Mesenchymal stem cell (in vitro differentiated cells and primary cell): ENCODE results near the gene CIRBP.

ENCODE experiments used
- DNase-seq: peaks from one replicate; pipeline ENCODE4 v3.0.0-alpha.2; 2013
- H2AFZ ChIP-seq: one replicate; pipeline ENCODE4 v1.6.1; 2013; ENCODE audit warnings: low read depth, mild to moderate bottlenecking, control low read depth, inconsistent platforms, low read length, moderate library complexity
- H2AK5ac ChIP-seq: 2 replicates; pipeline ENCODE4 v1.6.1; 2013; ENCODE audit warnings: low read length, moderate library complexity, mild to moderate bottlenecking, inconsistent platforms; ENCODE audit not compliant: severe bottlenecking
- H2BK120ac ChIP-seq: one replicate; pipeline ENCODE4 v1.6.1; 2013; ENCODE audit warnings: low read depth, mild to moderate bottlenecking, inconsistent platforms, low read length, moderate library complexity
- H2BK12ac ChIP-seq, 2 experiments: one replicate each; pipeline ENCODE4 v1.6.1; 2013; ENCODE audit warnings: inconsistent platforms in 2 of 2, low read length in 2 of 2, mild to moderate bottlenecking in 2 of 2, moderate library complexity in 2 of 2, control low read depth in 1 of 2
- H2BK15ac ChIP-seq: one replicate; pipeline ENCODE4 v1.6.1; 2013; ENCODE audit warnings: mild to moderate bottlenecking, low read depth, inconsistent platforms; ENCODE audit not compliant: poor library complexity, severe bottlenecking
- H2BK5ac ChIP-seq: 2 replicates; pipeline ENCODE4 v1.6.1; 2013; ENCODE audit warnings: low read depth, mild to moderate bottlenecking, low read length, control low read depth, inconsistent platforms; ENCODE audit not compliant: poor library complexity, severe bottlenecking
- H3K14ac ChIP-seq, 2 experiments: one replicate each; pipeline ENCODE4 v1.6.1; 2013; ENCODE audit warnings: inconsistent platforms in 2 of 2, low read length in 2 of 2, control low read depth in 1 of 2, mild to moderate bottlenecking in 1 of 2, moderate library complexity in 1 of 2
- H3K18ac ChIP-seq, 2 experiments: one replicate each; pipeline ENCODE4 v1.6.1; 2013; ENCODE audit warnings: inconsistent platforms in 2 of 2, low read length in 2 of 2, control low read depth in 1 of 2, low read depth in 1 of 2, mild to moderate bottlenecking in 1 of 2
- H3K23ac ChIP-seq, 2 experiments: one replicate each; pipeline ENCODE4 v1.6.1; 2013; ENCODE audit warnings: inconsistent platforms in 2 of 2, low read length in 2 of 2, mild to moderate bottlenecking in 2 of 2, moderate library complexity in 2 of 2, control low read depth in 1 of 2
- H3K27ac ChIP-seq: 2 replicates; pipeline ENCODE4 v1.5.1; 2013; ENCODE audit warnings: mild to moderate bottlenecking, moderate library complexity, low read length, control low read depth, inconsistent platforms; ENCODE audit not compliant: poor library complexity, severe bottlenecking
- H3K27me3 ChIP-seq, 2 experiments: 2 replicates each; pipeline versions ENCODE4 v1.6.1 to v1.7.0; 2013; ENCODE audit warnings: low read length in 2 of 2, mild to moderate bottlenecking in 2 of 2, moderate library complexity in 2 of 2, control low read depth in 1 of 2, inconsistent platforms in 1 of 2; ENCODE audit not compliant: control insufficient read depth in 1 of 2, insufficient read depth in 1 of 2
- H3K36me3 ChIP-seq, 2 experiments: 2 replicates each; pipeline versions ENCODE4 v1.6.1 to v1.7.0; 2013; ENCODE audit warnings: low read length in 2 of 2, control low read depth in 1 of 2, inconsistent platforms in 1 of 2, low read depth in 1 of 2, mild to moderate bottlenecking in 1 of 2; ENCODE audit not compliant: insufficient read depth in 2 of 2, control insufficient read depth in 1 of 2
- H3K4ac ChIP-seq, 2 experiments: one replicate each; pipeline ENCODE4 v1.6.1; 2013; ENCODE audit warnings: inconsistent platforms in 2 of 2, low read length in 2 of 2, mild to moderate bottlenecking in 2 of 2, moderate library complexity in 2 of 2, control low read depth in 1 of 2, low read depth in 1 of 2
- H3K4me1 ChIP-seq: 2 replicates; pipeline ENCODE4 v1.6.1; 2013; ENCODE audit warnings: low read depth, low read length, control low read depth; ENCODE audit not compliant: control insufficient read depth, insufficient read depth
- H3K4me2 ChIP-seq: 2 replicates; pipeline ENCODE4 v1.6.1; 2013; ENCODE audit warnings: low read length, mild to moderate bottlenecking, inconsistent platforms; ENCODE audit not compliant: poor library complexity, severe bottlenecking
- H3K4me3 ChIP-seq, 2 experiments: 2 replicates each; pipeline versions ENCODE4 v1.5.1 to v1.7.0; 2013; ENCODE audit warnings: low read length in 2 of 2, mild to moderate bottlenecking in 2 of 2, control low read depth in 1 of 2, low read depth in 1 of 2; ENCODE audit not compliant: insufficient read depth in 1 of 2
- H3K79me1 ChIP-seq: replicated peaks from 2 replicates; pipeline ENCODE4 v1.6.1; 2013; ENCODE audit warnings: mild to moderate bottlenecking, control low read depth, low read length, inconsistent platforms; ENCODE audit not compliant: poor library complexity, severe bottlenecking
- H3K9ac ChIP-seq: 2 replicates; pipeline ENCODE4 v1.7.0; 2013; ENCODE audit warnings: mild to moderate bottlenecking, low read length, moderate library complexity
- H3K9me3 ChIP-seq: 2 replicates; pipeline ENCODE4 v1.7.0; 2013; ENCODE audit warnings: mild to moderate bottlenecking, low read length; ENCODE audit not compliant: control insufficient read depth
- H4K8ac ChIP-seq: one replicate; pipeline ENCODE4 v1.6.1; 2013; ENCODE audit warnings: inconsistent platforms, mild to moderate bottlenecking, low read length, moderate library complexity
- H4K91ac ChIP-seq: one replicate; pipeline ENCODE4 v1.6.1; 2013; ENCODE audit warnings: mild to moderate bottlenecking, low read length, inconsistent platforms
- WGBS: methylation state at CpG from one replicate; pipeline ENCODE4 v1.1.7; 2013; ENCODE audit warnings: mixed read lengths; 5-methylcytosine and 5-hydroxymethylcytosine counted together

The CIRBP gene

DNA sequence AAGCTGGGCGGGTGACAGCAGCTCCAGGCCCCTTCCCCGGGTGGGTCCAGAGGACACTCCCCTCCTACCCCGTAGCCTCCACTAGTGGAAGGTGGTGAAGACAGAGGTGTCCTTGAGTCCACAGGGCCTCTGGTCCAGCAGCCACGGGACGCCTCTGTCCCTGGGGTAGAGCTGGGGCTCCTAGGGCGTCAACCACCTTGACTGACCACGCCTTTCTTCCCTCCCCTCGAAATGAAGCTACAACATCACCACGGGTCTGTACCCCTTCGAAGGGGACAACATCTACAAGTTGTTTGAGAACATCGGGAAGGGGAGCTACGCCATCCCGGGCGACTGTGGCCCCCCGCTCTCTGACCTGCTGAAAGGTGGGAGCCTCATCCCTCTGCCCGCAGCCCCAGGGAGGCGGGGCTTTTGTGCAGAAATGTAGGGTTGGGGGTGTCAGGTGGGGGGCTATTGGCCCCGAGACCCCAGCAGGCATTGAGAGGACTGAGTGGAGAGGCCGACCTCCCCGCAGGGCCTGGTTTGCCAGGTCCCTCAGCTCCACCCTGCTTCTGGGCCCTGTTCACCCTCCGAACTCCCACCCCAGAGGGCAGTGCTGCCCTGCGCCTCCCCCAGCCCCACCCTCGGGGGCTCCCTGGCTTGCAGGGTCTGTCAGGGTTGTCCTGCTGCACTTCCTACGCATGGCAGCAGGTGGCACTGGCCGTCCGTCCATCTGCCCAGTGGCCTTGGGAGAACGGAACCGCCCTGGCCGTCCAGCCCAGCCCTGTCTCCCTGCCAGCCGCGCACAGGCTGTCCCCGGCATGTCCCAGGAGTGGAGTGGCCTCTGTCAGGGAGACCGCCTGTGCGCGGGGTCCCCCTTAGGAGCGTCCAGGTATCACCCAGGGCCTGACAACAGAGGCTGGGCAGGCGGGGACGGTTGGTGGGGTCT lies 47.9 kb upstream of the CIRBP start:
- no peak overlapping the region for H3K14ac ChIP-seq
- peaks cover 44% of the 10 kb centered on the region for H3K79me1 ChIP-seq
- no peaks in the 10 kb centered on the region for H3K27me3 ChIP-seq
- WGBS, result 83% methylated on average over 37 of the region's 38 CpGs
- DNase-seq, result peak; percentile 72
- no peak overlapping the region for H3K23ac ChIP-seq
- H3K9ac ChIP-seq, result peak overlapping the region; percentile 36
- peak overlapping the region; percentile 58 for H4K91ac ChIP-seq
- no peak overlapping the region for H3K4me2 ChIP-seq
- peaks cover 47% of the 10 kb centered on the region for H3K4me1 ChIP-seq
- H3K4ac ChIP-seq, result peak overlapping the region in 1 of 2 experiments; percentile 59
- H3K9me3 ChIP-seq, result no peaks in the 10 kb centered on the region
- H2BK12ac ChIP-seq, result no peak overlapping the region
- H4K8ac ChIP-seq, result no peak overlapping the region
- H2BK120ac ChIP-seq, result no peak overlapping the region
- H3K4me3 ChIP-seq, result no peak overlapping the region
- H2AFZ ChIP-seq, result no peak overlapping the region
- H2BK15ac ChIP-seq, result no peak overlapping the region
- peak overlapping the region; percentile 21 for H2AK5ac ChIP-seq
- H2BK5ac ChIP-seq, result no peak overlapping the region
- H3K18ac ChIP-seq, result no peak overlapping the region
- peaks cover 29 to 84% of the 10 kb centered on the region in 2 experiments for H3K36me3 ChIP-seq
- H3K27ac ChIP-seq, result no peak overlapping the region

DNA sequence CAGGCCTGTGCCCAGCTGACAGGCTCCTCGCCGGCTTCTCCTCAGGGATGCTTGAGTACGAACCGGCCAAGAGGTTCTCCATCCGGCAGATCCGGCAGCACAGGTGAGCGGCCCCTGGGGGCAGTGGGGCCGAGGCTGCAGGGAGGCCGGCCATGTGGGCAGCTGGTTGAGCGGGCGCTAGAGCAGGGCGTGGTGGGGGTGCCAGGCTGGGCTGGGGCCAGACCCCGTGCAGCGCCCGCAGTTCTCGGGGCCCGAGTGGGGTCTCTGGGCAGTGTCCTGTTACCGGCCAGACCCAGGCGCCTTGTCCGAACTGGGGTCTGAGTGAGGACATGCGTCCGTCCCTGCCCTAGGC lies 47.3 kb upstream of the CIRBP start:
- Histone ChIP-seq H2BK5ac (no peak overlapping the region), H3K23ac (no peak overlapping the region), H2BK12ac (no peak overlapping the region), H3K14ac (no peak overlapping the region), H2AFZ (no peak overlapping the region), H2AK5ac (peak overlapping the region; percentile 21), H3K9ac (peak overlapping the region; percentile 36), H3K4me1 (peaks cover 45% of the 10 kb centered on the region), H4K91ac (no peak overlapping the region), H3K4me2 (no peak overlapping the region), H3K36me3 (peaks cover 29 to 88% of the 10 kb centered on the region in 2 experiments), H3K27me3 (no peaks in the 10 kb centered on the region), H3K79me1 (peaks cover 44% of the 10 kb centered on the region), H3K9me3 (no peaks in the 10 kb centered on the region), H2BK15ac (no peak overlapping the region), H3K4me3 (no peak overlapping the region), H2BK120ac (no peak overlapping the region), H3K18ac (no peak overlapping the region), H4K8ac (no peak overlapping the region), H3K27ac (no peak overlapping the region), H3K4ac (no peak overlapping the region)
- no peak for DNase-seq
- WGBS, result 94% methylated on average over 22 of the region's 22 CpGs

- Histone ChIP-seq H2BK15ac (no peak overlapping the region), H3K4me1 (peaks cover 42% of the 10 kb centered on the region), H2BK5ac (no peak overlapping the region), H3K79me1 (peaks cover 44% of the 10 kb centered on the region), H4K91ac (no peak overlapping the region), H3K4ac (no peak overlapping the region), H3K4me2 (no peak overlapping the region), H2BK120ac (no peak overlapping the region), H3K18ac (no peak overlapping the region), H3K14ac (no peak overlapping the region), H3K27me3 (no peaks in the 10 kb centered on the region), H3K9me3 (no peaks in the 10 kb centered on the region), H3K27ac (no peak overlapping the region), H3K4me3 (no peak overlapping the region), H2AFZ (no peak overlapping the region), H3K23ac (no peak overlapping the region), H3K9ac (no peak overlapping the region), H2BK12ac (no peak overlapping the region), H3K36me3 (peaks cover 29 to 90% of the 10 kb centered on the region in 2 experiments), H2AK5ac (no peak overlapping the region), H4K8ac (no peak overlapping the region)
- 93% methylated on average over 14 of the region's 14 CpGs for WGBS
- DNase-seq, result no peak
These were observed 46.7 kb upstream of the CIRBP start for GRCh38 chr19:1222394-1222793.

DNA sequence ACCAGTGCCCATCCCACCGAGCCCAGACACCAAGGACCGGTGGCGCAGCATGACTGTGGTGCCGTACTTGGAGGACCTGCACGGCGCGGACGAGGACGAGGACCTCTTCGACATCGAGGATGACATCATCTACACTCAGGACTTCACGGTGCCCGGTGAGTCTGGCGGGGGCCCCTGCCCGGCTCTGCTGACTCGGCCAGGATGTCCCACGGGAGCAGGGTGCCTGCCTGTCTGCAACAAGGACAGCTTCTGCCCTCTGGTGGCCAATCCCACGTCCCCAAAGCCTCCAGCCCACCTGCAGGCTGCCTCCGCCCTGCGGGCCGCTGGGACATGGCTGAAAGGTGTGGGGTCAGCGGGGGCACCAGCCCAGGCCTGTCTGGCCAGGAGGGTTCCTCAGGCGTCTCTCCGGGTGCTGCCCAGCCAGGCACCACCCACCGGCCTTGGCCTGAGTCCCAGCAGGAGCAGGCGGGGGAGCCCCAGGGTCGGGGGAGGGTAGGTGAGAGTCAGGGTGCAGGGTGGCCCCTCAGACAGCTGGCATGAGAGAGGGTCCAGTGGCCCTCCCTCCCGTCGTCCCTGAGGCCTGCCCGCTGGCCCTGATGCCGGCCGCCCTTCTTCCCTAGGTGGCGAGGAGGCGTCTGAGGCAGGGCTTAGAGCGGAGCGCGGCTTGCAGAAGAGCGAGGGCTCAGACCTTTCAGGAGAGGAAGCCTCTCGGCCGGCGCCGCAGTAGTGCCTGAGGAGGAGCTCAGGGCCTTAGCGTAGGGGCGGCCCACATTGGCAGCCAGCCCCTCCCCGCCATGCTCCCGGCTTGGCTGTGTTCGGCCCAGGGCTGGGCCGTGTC lies 45.9 kb upstream of the CIRBP start:
- no peak overlapping the region for H3K27ac ChIP-seq
- 87% methylated on average over 48 of the region's 48 CpGs for WGBS

More for the DNA sequence above, 45.9 kb upstream of the CIRBP start:
- H3K23ac ChIP-seq, result no peak overlapping the region
- H3K18ac ChIP-seq, result peak overlapping the region in 1 of 2 experiments; percentile 49
- no peak overlapping the region for H2BK120ac ChIP-seq
- H3K9ac ChIP-seq, result no peak overlapping the region
- H3K14ac ChIP-seq, result no peak overlapping the region
- H3K4me3 ChIP-seq, result no peak overlapping the region
- no peak overlapping the region for H4K8ac ChIP-seq
- DNase-seq, result no peak
- H3K4ac ChIP-seq, result no peak overlapping the region
- no peak overlapping the region for H3K4me2 ChIP-seq
- peak overlapping the region; percentile 31 for H4K91ac ChIP-seq
- H3K36me3 ChIP-seq, result peaks cover 29 to 92% of the 10 kb centered on the region in 2 experiments
- no peak overlapping the region for H2BK12ac ChIP-seq
- H3K9me3 ChIP-seq, result no peaks in the 10 kb centered on the region
- H2AFZ ChIP-seq, result no peak overlapping the region
- H3K79me1 ChIP-seq, result peaks cover 45% of the 10 kb centered on the region
- peaks cover 40% of the 10 kb centered on the region for H3K4me1 ChIP-seq
- H2BK15ac ChIP-seq, result no peak overlapping the region
- H3K27me3 ChIP-seq, result no peaks in the 10 kb centered on the region
- H2AK5ac ChIP-seq, result no peak overlapping the region
- H2BK5ac ChIP-seq, result no peak overlapping the region
